ENCODE results near the gene RAX. TPM values are rescaled to one million over a fixed set of nuclear protein-coding genes. Genes with fewer than 3 reads are reported as not detected.
A peak's percentile ranks its signal among the peaks of the same experiment; 100 is the strongest.

RAX gene
- total RNA-seq, 2 donors from 2014 or later = 0.23 to 0.40 TPM

- WGBS = 40% methylated on average over 5 of the region's 5 CpGs
- DNase-seq (ENCODE audit: low spot score) = no peak
These were observed 2.8 kb upstream of the RAX start for GRCh38 chr18:59276047-59276446.

GRCh38 chr18:59275406-59275949 lies 2.2 kb upstream of the RAX start:
- Histone ChIP-seq H3K4me1 (replicated peaks) (no peaks in the 10 kb centered on the region), H3K36me3 (no peaks in the 10 kb centered on the region), H3K9me3 (no peaks in the 10 kb centered on the region), H3K27me3 (replicated peaks; ENCODE audit: insufficient read depth) (peaks cover 29% of the 10 kb centered on the region), H3K27ac (no peak overlapping the region), H3K4me3 (no peak overlapping the region)
- 37% methylated on average over 6 of the region's 6 CpGs for WGBS
- TF ChIP-seq POLR2AphosphoS5 (IDR thresholded peaks at IDR 0.05) = no peak
- DNase-seq (ENCODE audit: low spot score) = no peak
- intact Hi-C loops (cut with DNase I) = no loop called here

More at GRCh38 chr18:59276047-59276446, 2.8 kb upstream of the RAX start:
- no peak overlapping the region for H3K4me3 ChIP-seq
- H3K36me3 ChIP-seq = no peaks in the 10 kb centered on the region
- H3K4me1 ChIP-seq (replicated peaks) = no peaks in the 10 kb centered on the region
- H3K9me3 ChIP-seq = no peaks in the 10 kb centered on the region
- intact Hi-C loops (cut with DNase I) = no loop called here
- TF ChIP-seq, protein P1, sequence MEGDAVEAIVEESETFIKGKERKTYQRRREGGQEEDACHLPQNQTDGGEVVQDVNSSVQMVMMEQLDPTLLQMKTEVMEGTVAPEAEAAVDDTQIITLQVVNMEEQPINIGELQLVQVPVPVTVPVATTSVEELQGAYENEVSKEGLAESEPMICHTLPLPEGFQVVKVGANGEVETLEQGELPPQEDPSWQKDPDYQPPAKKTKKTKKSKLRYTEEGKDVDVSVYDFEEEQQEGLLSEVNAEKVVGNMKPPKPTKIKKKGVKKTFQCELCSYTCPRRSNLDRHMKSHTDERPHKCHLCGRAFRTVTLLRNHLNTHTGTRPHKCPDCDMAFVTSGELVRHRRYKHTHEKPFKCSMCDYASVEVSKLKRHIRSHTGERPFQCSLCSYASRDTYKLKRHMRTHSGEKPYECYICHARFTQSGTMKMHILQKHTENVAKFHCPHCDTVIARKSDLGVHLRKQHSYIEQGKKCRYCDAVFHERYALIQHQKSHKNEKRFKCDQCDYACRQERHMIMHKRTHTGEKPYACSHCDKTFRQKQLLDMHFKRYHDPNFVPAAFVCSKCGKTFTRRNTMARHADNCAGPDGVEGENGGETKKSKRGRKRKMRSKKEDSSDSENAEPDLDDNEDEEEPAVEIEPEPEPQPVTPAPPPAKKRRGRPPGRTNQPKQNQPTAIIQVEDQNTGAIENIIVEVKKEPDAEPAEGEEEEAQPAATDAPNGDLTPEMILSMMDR (IDR thresholded peaks at IDR 0.05) = no peak
- no peak for TF ChIP-seq POLR2AphosphoS5 (IDR thresholded peaks at IDR 0.05)
- TF ChIP-seq POLR2A (IDR thresholded peaks at IDR 0.05) = no peak
- no peak overlapping the region for H3K27ac ChIP-seq
- H3K27me3 ChIP-seq (replicated peaks; ENCODE audit: insufficient read depth) = peaks cover 23% of the 10 kb centered on the region

GRCh38 chr18:59274533-59274928 lies 1.3 kb upstream of the RAX start:
- H3K27ac ChIP-seq = no peak overlapping the region
- no peak overlapping the region for H3K4me3 ChIP-seq
- no peaks in the 10 kb centered on the region for H3K36me3 ChIP-seq
- TF ChIP-seq POLR2A (IDR thresholded peaks at IDR 0.05) (no peak), POLR2AphosphoS5 (IDR thresholded peaks at IDR 0.05) (no peak)
- TF ChIP-seq, protein P1 (IDR thresholded peaks at IDR 0.05) = no peak
- H3K27me3 ChIP-seq (replicated peaks; ENCODE audit: insufficient read depth) = peaks cover 29% of the 10 kb centered on the region
- no peaks in the 10 kb centered on the region for H3K4me1 ChIP-seq (replicated peaks)
- 19% methylated on average over 18 of the region's 18 CpGs for WGBS
- intact Hi-C loops (cut with DNase I) = no loop called here
- H3K9me3 ChIP-seq = no peaks in the 10 kb centered on the region
- DNase-seq (ENCODE audit: low spot score) = no peak

DNA sequence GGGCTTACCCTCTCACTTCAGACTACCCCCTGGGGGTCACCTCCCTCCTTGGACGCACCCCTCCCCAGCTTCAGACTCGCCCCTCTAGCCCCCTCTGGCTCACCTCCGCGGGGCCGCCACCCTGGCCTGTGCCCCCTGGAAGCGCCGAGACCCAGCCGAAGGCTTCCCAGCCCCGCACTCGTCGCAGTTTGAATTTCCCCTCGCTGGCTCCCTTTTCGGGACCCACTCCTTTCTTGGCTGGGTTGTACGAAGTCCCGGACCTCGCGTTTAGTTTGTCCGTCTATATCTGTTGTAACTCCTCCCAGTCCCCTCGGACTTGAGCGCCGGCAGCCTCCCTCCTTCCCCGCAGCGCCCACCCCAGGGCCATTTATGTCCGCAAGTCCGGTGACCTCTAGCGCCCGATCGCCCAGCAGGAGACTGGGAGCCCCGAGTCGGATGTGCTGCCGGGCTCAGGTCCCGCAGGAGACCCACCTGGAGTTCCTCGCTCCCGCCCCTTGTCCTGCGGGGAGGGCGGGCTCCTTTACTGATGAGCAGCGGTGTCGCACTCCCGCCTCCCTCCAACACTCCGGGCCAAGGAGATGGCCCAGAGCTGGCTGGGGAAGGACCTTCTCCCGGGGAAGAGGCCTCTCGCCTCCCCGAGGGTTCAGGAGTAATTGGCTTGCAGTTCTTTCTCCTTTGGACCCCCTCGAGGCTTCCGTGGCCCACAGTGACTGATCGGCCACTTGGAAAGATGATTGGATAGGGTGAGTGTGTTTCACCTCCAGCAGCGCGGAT lies 692 bp upstream of the RAX start:
- Histone ChIP-seq H3K4me3 (no peak overlapping the region), H3K27me3 (replicated peaks; ENCODE audit: insufficient read depth) (peaks cover 30% of the 10 kb centered on the region), H3K4me1 (replicated peaks) (no peaks in the 10 kb centered on the region), H3K27ac (no peak overlapping the region), H3K36me3 (no peaks in the 10 kb centered on the region), H3K9me3 (no peaks in the 10 kb centered on the region)
- intact Hi-C loops (cut with DNase I) = no loop called here
- WGBS = 4% methylated on average over 47 of the region's 48 CpGs
- TF ChIP-seq, protein P1 (IDR thresholded peaks at IDR 0.05) = no peak
- TF ChIP-seq POLR2AphosphoS5 (IDR thresholded peaks at IDR 0.05) (no peak), POLR2A (IDR thresholded peaks at IDR 0.05) (no peak)
- no peak for DNase-seq (ENCODE audit: low spot score)

DNA sequence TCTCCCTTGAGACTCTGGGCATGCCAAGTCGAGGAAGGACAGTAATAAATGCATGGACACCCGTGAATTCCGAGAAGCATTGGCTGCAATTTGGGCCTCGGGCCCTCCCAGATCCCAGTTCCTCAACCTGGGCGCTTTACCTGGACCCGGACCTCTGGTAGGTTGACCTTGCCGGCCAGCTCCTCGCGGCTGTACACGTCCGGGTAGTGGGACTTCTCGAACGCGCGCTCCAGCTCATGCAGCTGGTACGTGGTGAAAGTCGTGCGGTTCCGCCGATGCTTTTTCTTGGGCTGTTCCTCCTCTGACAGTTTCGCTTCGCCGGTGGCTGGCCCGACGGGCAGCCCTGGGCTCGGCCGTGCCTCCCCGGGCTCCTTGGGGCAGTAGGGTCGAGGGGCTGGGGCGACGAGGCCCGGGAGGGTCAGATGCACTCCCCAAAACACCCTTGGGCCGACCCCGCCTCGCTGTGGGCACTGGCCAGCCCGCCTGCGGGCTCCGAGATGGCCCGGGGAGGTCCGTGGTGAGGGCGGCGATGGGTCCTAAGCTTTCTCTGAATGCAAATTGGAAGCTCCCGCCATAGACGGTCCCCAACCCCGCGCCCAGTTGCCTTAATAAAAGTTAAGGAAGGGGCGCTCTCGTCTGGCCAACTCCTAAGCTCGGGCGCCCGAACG lies 899 bp downstream of the RAX start:
- no peak for DNase-seq (ENCODE audit: low spot score)
- Histone ChIP-seq H3K36me3 (no peaks in the 10 kb centered on the region), H3K27ac (no peak overlapping the region), H3K4me3 (peak overlapping the region in 1 of 2 donors; percentile 12), H3K4me1 (replicated peaks) (no peaks in the 10 kb centered on the region), H3K27me3 (replicated peaks; ENCODE audit: insufficient read depth) (peaks cover 45% of the 10 kb centered on the region), H3K9me3 (no peaks in the 10 kb centered on the region)
- intact Hi-C loops (cut with DNase I) = no loop called here
- TF ChIP-seq, protein P1 (IDR thresholded peaks at IDR 0.05) = no peak
- TF ChIP-seq POLR2AphosphoS5 (IDR thresholded peaks at IDR 0.05) (no peak), POLR2A (IDR thresholded peaks at IDR 0.05) (no peak)
- 5% methylated on average over 34 of the region's 52 CpGs for WGBS
